Endothelial cell of umbilical vein (primary cell): ENCODE results near the gene POLR2E. TPM values are rescaled to one million over a fixed set of nuclear protein-coding genes. Genes with fewer than 3 reads are reported as not detected.

Experiments
- BruUV-seq: library from RNA; stranded (reverse); fragments of 400-500 nt; replicated peaks from 2 replicates; lab custom pipeline; 2021; lab: Mats Ljungman, UMichigan
- CTCF ChIA-PET: fragments of 300-600, 350-600 bp; sonication (Branson Sonifier 250); formaldehyde crosslinking; loops from one replicate; lab custom pipeline; 2021; ENCODE audit warnings: antibody characterized with exemption, inconsistent platforms; lab: Charles Lee
- POLR2A ChIA-PET: fragments of 300-600, 350-600 bp; sonication (Branson Sonifier 250); formaldehyde crosslinking; loops from one replicate; lab custom pipeline; 2021; ENCODE audit warnings: antibody characterized with exemption, inconsistent platforms; lab: Charles Lee
- DNase-seq: peaks from one replicate; pipeline ENCODE4 v3.0.0-alpha.2; 2011; ENCODE audit warnings: low read depth, low spot score
- FAIRE-seq: peaks from 2 replicates; lab custom pipeline; 2011; peaks lifted over from hg19 to GRCh38; lab: Jason Lieb, UNC
- H2AFZ ChIP-seq: 2 replicates; pipeline ENCODE4 v1.6.0; 2012; ENCODE audit warnings: low read depth, low read length, control low read depth, inconsistent platforms
- H3K27ac ChIP-seq: 2 replicates; pipeline ENCODE4 v1.5.1; 2011; ENCODE audit warnings: low read depth, mild to moderate bottlenecking, control low read depth, low read length, moderate library complexity; ENCODE audit not compliant: insufficient read depth
- H3K27me3 ChIP-seq, 2 experiments: 2 replicates each; pipeline versions ENCODE4 v1.6.0 to v1.6.1; 2011; ENCODE audit warnings: low read length in 2 of 2, mixed read lengths in 1 of 2; ENCODE audit not compliant: control insufficient read depth in 2 of 2, insufficient read depth in 2 of 2
- H3K36me3 ChIP-seq, 2 experiments: 2 replicates in 1 of 2; 3 replicates in 1 of 2; pipeline ENCODE4 v1.5.1; 2011; ENCODE audit warnings: low read length in 2 of 2, mild to moderate bottlenecking in 1 of 2, moderate library complexity in 1 of 2; ENCODE audit not compliant: control insufficient read depth in 2 of 2, insufficient read depth in 2 of 2; ENCODE audit errors: extremely low read depth in 1 of 2
- H3K4me1 ChIP-seq: 3 replicates; pipeline ENCODE4 v1.5.1; 2011; ENCODE audit warnings: mild to moderate bottlenecking, low read length; ENCODE audit not compliant: control insufficient read depth, insufficient read depth; ENCODE audit errors: extremely low read depth
- H3K4me2 ChIP-seq: 2 replicates; pipeline ENCODE4 v1.6.1; 2011; ENCODE audit warnings: low read length, control low read depth, mixed read lengths; ENCODE audit not compliant: insufficient read depth
- H3K4me3 ChIP-seq, 3 experiments: fragments of 200-600 bp in 1 of 3; sonication (generic), shearing (Covaris generic) in 1 of 3; replicated peaks in 1 of 3; 2 replicates each; pipeline ENCODE4 v1.5.1; 2011 to 2016; ENCODE audit warnings: control low read depth in 3 of 3, low read length in 3 of 3, mild to moderate bottlenecking in 2 of 3, inconsistent platforms in 1 of 3, low read depth in 1 of 3, moderate library complexity in 1 of 3; ENCODE audit not compliant: insufficient read depth in 1 of 3
- H3K79me2 ChIP-seq: 2 replicates; pipeline ENCODE4 v1.6.0; 2012; ENCODE audit warnings: low read length, inconsistent platforms; ENCODE audit not compliant: control insufficient read depth, insufficient read depth
- H3K9ac ChIP-seq: replicated peaks from 2 replicates; pipeline ENCODE3; 2011; ENCODE audit warnings: low read length, control low read depth; ENCODE audit not compliant: insufficient read depth; ENCODE audit errors: extremely low read depth
- H3K9me1 ChIP-seq: replicated peaks from 3 replicates; pipeline ENCODE4 v1.6.0; 2011; ENCODE audit warnings: mild to moderate bottlenecking, low read length; ENCODE audit not compliant: control insufficient read depth, insufficient read depth; ENCODE audit errors: extremely low read depth
- H3K9me3 ChIP-seq: replicated peaks from 2 replicates; pipeline ENCODE4 v1.5.1; 2012; ENCODE audit warnings: low read length, inconsistent platforms; ENCODE audit not compliant: control insufficient read depth, insufficient read depth
- H4K20me1 ChIP-seq: replicated peaks from 2 replicates; pipeline ENCODE3; 2011; ENCODE audit warnings: mild to moderate bottlenecking, low read length; ENCODE audit not compliant: control insufficient read depth, insufficient read depth; ENCODE audit errors: extremely low read depth
- CTCF ChIP-seq, 2 donors: IDR thresholded peaks; 1 replicate in 1 of 2; 2 replicates in 1 of 2; pipeline ENCODE4 v1.5.1; 2011; ENCODE audit warnings: low read length in 2 of 2, mild to moderate bottlenecking in 2 of 2, moderate library complexity in 2 of 2, control low read depth in 1 of 2, inconsistent platforms in 1 of 2, low read depth in 1 of 2; ENCODE audit not compliant: insufficient read depth in 1 of 2; ENCODE audit errors: extremely low read depth in 1 of 2
- GATA2 ChIP-seq: IDR thresholded peaks from 2 replicates; pipeline ENCODE4 v1.7.0; 2011; ENCODE audit warnings: low read depth, mild to moderate bottlenecking, moderate library complexity, mixed read lengths, low read length; ENCODE audit not compliant: insufficient read length, insufficient read depth
- JUN ChIP-seq: IDR thresholded peaks from 2 replicates; pipeline ENCODE4 v1.6.1; 2011; ENCODE audit warnings: borderline replicate concordance, low read depth; ENCODE audit not compliant: insufficient read length, insufficient read depth
- MAX ChIP-seq: IDR thresholded peaks from 2 replicates; pipeline ENCODE4 v1.6.1; 2011; ENCODE audit not compliant: insufficient read depth, insufficient read length
- MYC ChIP-seq: IDR thresholded peaks from one replicate; pipeline ENCODE4 v1.6.1; 2011; ENCODE audit warnings: mild to moderate bottlenecking, low read depth, low read length
- POLR2AphosphoS5 ChIP-seq: IDR thresholded peaks from 2 replicates; pipeline ENCODE4 v1.6.1; 2012; ENCODE audit warnings: low read depth, mild to moderate bottlenecking, control low read depth, low read length, moderate library complexity; ENCODE audit not compliant: insufficient read depth
- dilution Hi-C: fragments of 300-500 bp; cut with MboI; formaldehyde crosslinking; loops from one replicate; pipeline ENCODE4 v1.15.0; 2019; ENCODE audit warnings: low sequenced_read_pairs; ENCODE audit not compliant: extremely low pct_ligation_motif_present
- intact Hi-C: fragments of 100-400 bp; cut with micrococcal nuclease; formaldehyde crosslinking; loops from one replicate; pipeline ENCODE4 v1.10.0; 2022
- polyA plus RNA-seq, 4 experiments: library from polyadenylated mRNA; depleted of rRNA in 3 of 4; stranded (reverse) in 3 of 4; unstranded in 1 of 4; fragments of >200 nt; gene quantifications; 2 replicates each; pipeline versions ENCODE4 v1.2.1 to v1.2.3, GENCODE V29; 2011 to 2012; ENCODE audit warnings: missing spikeins in 1 of 4
- total RNA-seq: library from RNA; stranded (reverse); gene quantifications from 2 replicates; pipeline ENCODE4 v1.2.3, GENCODE V29; 2021

Gene POLR2E
- total and polyA plus RNA-seq, 2 donors (not counting 3 experiments of a cell fraction or from before 2014, with no cell fraction given), result 272 to 344 TPM

GRCh38 chr19:1105873-1106840 lies 11.0 kb upstream of the POLR2E start:
- peaks cover 9 to 29% of the 10 kb centered on the region in 2 experiments for H3K36me3 ChIP-seq
- TF ChIP-seq JUN (no peak), POLR2AphosphoS5 (peak; percentile 11)
- ChIA-PET POLR2A (no interaction called here), CTCF (interaction anchor here (1.0 to 2.3 kb wide), 2 partner anchors 36 to 41 kb away, joined by 3 to 8 read pairs; no protein-coding TSS in a partner anchor)
- TSS peak; percentile 46 for BruUV-seq
- H3K4me3 ChIP-seq, result no peak overlapping the region
- no peak overlapping the region for H2AFZ ChIP-seq
- H3K4me1 ChIP-seq, result peaks cover 27% of the 10 kb centered on the region
- no peak for FAIRE-seq
- no peak overlapping the region for H3K27ac ChIP-seq
- intact Hi-C loops (loop anchor here (10.0 kb wide), 1 partner anchor 171 kb away; no protein-coding TSS in a partner anchor), dilution Hi-C loops (no loop called here)
- H3K9me1 ChIP-seq, result no peaks in the 10 kb centered on the region
- no peaks in the 10 kb centered on the region for H4K20me1 ChIP-seq
- no peak overlapping the region for H3K4me2 ChIP-seq
- no peak overlapping the region for H3K9ac ChIP-seq
- no peak for DNase-seq
- H3K9me3 ChIP-seq, result no peaks in the 10 kb centered on the region
- peaks cover 18% of the 10 kb centered on the region for H3K79me2 ChIP-seq
- no peaks in the 10 kb centered on the region for H3K27me3 ChIP-seq

- TF ChIP-seq POLR2AphosphoS5, result peak; percentile 6
- TF ChIP-seq MAX, result no peak
- no peak for TF ChIP-seq CTCF (IDR thresholded peaks at IDR 0.05; ENCODE audit: extremely low read depth in 1 of 2, insufficient read depth in 1 of 2, low read depth in 1 of 2, low read length in 2 of 2)
- no peak for TF ChIP-seq MYC
- no peak for TF ChIP-seq GATA2
- H3K27me3 ChIP-seq, result no peaks in the 10 kb centered on the region
- H3K4me1 ChIP-seq, result peaks cover 31% of the 10 kb centered on the region
- peak overlapping the region; percentile 65 for H3K4me2 ChIP-seq
- BruUV-seq, result no TSS peak
- no peaks in the 10 kb centered on the region for H4K20me1 ChIP-seq
- peak; percentile 18 for FAIRE-seq
- H3K9me3 ChIP-seq, result no peaks in the 10 kb centered on the region
- CTCF ChIA-PET, result interaction anchor here (1.0 to 2.8 kb wide), 4 partner anchors 8 to 85 kb away, joined by 3 to 21 read pairs (median 6); no protein-coding TSS in a partner anchor
- peak overlapping the region; percentile 74 for H3K9ac ChIP-seq
- no peaks in the 10 kb centered on the region for H3K9me1 ChIP-seq
- POLR2A ChIA-PET, result no interaction called here
- peaks cover 18% of the 10 kb centered on the region for H3K79me2 ChIP-seq
- dilution Hi-C loops, result no loop called here
- peaks cover 5 to 27% of the 10 kb centered on the region in 2 experiments for H3K36me3 ChIP-seq
- H2AFZ ChIP-seq, result no peak overlapping the region
- peak overlapping the region; percentile 33 to 58 (median 52) for H3K4me3 ChIP-seq
- intact Hi-C loops, result loop anchor here (10.0 kb wide), 1 partner anchor 170 kb away; no protein-coding TSS in a partner anchor
- DNase-seq, result peak; percentile 52
- H3K27ac ChIP-seq, result peak overlapping the region; percentile 71
Measured at GRCh38 chr19:1105008-1105872, 10.1 kb upstream of the POLR2E start.
